ENCODE results near the gene PSMD13.
"Not testable (repeated sequence)": the region's sequence is repeated elsewhere in the genome, so short reads cannot be mapped to it uniquely, and the experiment has no call there.

The PSMD13 gene

DNA sequence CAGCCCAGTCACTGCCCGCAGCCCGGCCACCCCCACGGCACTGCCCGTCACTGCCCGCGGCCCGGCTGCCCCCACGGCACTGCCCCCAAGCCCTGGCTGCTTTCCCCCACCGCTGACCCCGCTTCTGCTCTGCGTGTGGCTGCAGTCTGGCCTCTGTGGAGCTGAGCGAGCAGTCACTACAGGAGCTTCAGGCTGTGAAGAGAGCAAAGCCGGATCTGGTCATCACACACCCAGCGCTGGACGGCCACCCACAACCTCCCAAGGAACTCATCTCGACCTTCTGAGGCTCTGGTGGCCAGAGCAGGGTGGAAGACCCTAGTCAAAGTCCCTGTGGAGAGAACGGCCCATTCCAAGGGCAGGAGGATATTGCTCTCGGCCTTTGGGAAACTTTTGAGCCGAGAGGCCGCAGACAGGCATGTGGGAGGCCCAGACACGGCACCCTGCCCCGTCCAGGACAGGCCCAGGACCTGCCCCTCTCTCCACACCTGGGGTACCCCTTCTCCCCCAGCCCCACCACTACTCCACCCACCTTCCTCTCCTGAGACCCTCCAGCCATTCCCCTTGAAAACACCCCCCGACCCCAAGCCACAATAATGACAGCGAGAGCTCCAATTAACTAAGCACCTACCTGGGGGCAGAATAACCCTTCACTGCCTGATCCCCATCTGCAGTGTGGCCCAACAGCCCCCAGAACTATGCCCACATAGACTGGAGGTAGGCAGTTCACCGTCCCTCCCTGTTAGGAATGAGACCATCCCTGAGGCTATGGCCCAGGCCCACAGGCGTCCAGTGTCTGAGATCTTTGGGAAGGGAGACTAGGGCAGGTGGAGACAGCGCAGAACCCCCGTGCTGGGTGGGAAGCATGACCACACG is 48.5 kb downstream of the PSMD13 start:
- TF ChIP-seq LEF1 (IDR thresholded peaks at IDR 0.05; ENCODE audit: borderline replicate concordance), result no peak
- no peak for TF ChIP-seq CTBP1 (IDR thresholded peaks at IDR 0.05; ENCODE audit: borderline replicate concordance)
- no peak for TF ChIP-seq NFRKB (IDR thresholded peaks at IDR 0.05)
- no peak for TF ChIP-seq FOXM1 (IDR thresholded peaks at IDR 0.05; ENCODE audit: borderline replicate concordance)
- ChIA-PET CTCF (no interaction called here), POLR2A (no interaction called here)
- DNase-seq (ENCODE audit: extremely low spot score), result no peak

DNA sequence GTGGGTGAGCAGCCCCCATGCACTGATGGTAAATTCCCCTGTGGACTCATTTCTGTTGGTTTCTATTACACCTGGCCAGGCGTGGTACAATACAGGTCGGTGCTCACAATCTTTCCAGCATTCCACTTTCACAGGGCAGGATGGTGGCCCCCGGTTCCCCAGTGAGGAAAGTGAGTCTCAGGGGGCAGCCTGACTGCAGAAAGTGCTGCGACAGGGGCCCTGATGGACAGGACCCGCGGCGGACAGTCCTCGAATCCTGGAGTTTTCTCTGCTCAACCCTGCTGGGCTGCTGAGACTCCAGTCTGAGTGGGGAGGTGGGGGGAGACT is 49.1 kb downstream of the PSMD13 start:
- TF ChIP-seq SUZ12 (IDR thresholded peaks at IDR 0.05), result no peak
- TF ChIP-seq FOXK2 (IDR thresholded peaks at IDR 0.05), result no peak
- no peak for TF ChIP-seq TARDBP (IDR thresholded peaks at IDR 0.05)
- TF ChIP-seq HDGF (IDR thresholded peaks at IDR 0.05; ENCODE audit: borderline replicate concordance), result no peak
- no peak for TF ChIP-seq ELF4 (IDR thresholded peaks at IDR 0.05)
- no peak for TF ChIP-seq NFRKB (IDR thresholded peaks at IDR 0.05)
- TF ChIP-seq, protein P1, sequence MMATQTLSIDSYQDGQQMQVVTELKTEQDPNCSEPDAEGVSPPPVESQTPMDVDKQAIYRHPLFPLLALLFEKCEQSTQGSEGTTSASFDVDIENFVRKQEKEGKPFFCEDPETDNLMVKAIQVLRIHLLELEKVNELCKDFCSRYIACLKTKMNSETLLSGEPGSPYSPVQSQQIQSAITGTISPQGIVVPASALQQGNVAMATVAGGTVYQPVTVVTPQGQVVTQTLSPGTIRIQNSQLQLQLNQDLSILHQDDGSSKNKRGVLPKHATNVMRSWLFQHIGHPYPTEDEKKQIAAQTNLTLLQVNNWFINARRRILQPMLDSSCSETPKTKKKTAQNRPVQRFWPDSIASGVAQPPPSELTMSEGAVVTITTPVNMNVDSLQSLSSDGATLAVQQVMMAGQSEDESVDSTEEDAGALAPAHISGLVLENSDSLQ (IDR thresholded peaks at IDR 0.05), result no peak
- no peak for TF ChIP-seq LEF1 (IDR thresholded peaks at IDR 0.05; ENCODE audit: borderline replicate concordance)
- no peak for TF ChIP-seq ZNF384 (IDR thresholded peaks at IDR 0.05)
- no peak for TF ChIP-seq ARNT (IDR thresholded peaks at IDR 0.05)
- TF ChIP-seq SP1 (IDR thresholded peaks at IDR 0.05), result no peak
- TF ChIP-seq L3MBTL2 (conservative IDR thresholded peaks at IDR 0.05), result no peak
- TF ChIP-seq FOXM1 (IDR thresholded peaks at IDR 0.05; ENCODE audit: borderline replicate concordance), result no peak
- no peak for TF ChIP-seq CTBP1 (IDR thresholded peaks at IDR 0.05; ENCODE audit: borderline replicate concordance)
- TF ChIP-seq FOXA1 (IDR thresholded peaks at IDR 0.05), result no peak
- TF ChIP-seq BHLHE40 (IDR thresholded peaks at IDR 0.05; ENCODE audit: borderline replicate concordance), result no peak
- ChIA-PET CTCF (no interaction called here), POLR2A (interaction anchor here (0.6 kb wide), 1 partner anchor 70 kb away, joined by 3 read pairs; no protein-coding TSS in a partner anchor)
- no peak for DNase-seq (ENCODE audit: extremely low spot score)

DNA sequence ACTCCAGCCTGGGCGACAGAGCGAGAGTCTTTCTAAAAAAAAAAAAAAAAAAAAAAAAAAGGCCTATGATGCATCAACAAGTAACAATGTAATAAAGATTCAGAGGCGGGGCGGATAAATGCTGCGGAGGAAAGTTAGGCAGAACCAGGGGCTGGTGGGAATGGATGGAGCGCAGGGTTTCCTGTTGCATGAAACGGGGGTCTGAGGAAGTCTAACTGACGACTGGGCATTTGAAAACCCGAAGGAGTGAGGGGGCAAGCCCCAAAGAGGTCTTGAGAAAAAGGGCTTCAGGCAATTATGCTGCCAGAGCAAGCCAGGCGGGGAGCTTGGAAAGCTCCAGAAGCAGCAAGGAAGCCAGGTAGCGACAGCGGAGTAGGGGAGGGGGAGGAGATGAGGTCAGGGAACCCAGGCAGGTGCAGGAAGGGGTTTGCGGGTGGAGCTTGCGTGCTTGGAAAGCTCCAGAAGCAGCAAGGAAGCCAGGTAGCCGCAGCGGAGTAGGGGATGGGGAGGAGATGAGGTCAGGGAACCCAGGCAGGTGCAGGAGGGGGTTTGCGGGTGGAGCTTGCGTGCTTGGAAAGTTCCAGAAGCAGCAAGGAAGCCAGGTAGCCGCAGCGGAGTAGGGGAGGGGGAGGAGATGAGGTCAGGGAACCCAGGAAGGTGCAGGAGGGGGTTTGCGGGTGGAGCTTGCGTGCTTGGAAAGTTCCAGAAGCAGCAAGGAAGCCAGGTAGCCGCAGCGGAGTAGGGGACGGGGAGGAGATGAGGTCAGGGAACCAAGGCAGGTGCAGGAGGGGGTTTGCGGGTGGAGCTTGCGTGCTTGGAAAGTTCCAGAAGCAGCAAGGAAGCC is 50.4 kb downstream of the PSMD13 start:
- CTCF ChIA-PET; DNase-seq (ENCODE audit: extremely low spot score): not testable (repeated sequence)
- POLR2A ChIA-PET, result interaction anchor here (0.7 kb wide), 1 partner anchor 172 kb away, joined by 3 read pairs; no protein-coding TSS in a partner anchor

DNA sequence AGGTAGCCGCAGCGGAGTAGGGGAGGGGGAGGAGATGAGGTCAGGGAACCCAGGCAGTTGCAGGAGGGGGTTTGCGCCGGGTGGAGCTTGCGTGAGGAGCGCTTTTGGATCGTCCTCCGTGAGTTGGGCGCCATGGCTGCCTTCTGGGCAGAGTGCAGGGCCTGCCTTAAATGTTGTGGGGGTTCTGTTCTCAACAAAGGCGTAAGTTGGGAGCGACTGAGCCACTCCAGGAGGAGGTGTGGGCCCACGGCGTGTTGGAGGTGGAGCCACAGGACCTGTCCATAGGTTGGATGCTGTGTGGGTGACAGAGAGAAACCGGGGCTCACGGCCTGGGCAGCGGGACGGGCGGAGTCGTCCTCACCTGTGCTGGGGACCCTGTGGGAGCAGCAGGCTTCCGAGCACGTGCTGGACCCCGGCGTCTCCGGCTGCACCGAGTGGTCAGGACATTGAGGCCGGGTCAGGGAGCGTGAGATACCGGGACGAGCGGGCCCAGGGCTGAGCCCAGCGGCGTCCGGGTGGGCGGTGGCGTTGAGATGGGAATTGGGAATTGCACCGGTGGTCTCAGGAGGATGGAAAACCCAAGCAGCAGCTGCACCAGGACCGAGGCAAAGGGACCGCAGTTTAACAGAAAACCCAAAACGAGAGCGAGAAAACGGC is 51.2 kb downstream of the PSMD13 start:
- DNase-seq (ENCODE audit: extremely low spot score), result no peak
- POLR2A ChIA-PET, result no interaction called here
- TF ChIP-seq HDGF (IDR thresholded peaks at IDR 0.05; ENCODE audit: borderline replicate concordance), result no peak
- TF ChIP-seq BHLHE40 (IDR thresholded peaks at IDR 0.05; ENCODE audit: borderline replicate concordance), result no peak
- TF ChIP-seq ELF4 (IDR thresholded peaks at IDR 0.05), result no peak
- TF ChIP-seq, protein P1 (IDR thresholded peaks at IDR 0.05), result no peak
- TF ChIP-seq SP1 (IDR thresholded peaks at IDR 0.05), result no peak
- CTCF ChIA-PET, result no interaction called here

DNA sequence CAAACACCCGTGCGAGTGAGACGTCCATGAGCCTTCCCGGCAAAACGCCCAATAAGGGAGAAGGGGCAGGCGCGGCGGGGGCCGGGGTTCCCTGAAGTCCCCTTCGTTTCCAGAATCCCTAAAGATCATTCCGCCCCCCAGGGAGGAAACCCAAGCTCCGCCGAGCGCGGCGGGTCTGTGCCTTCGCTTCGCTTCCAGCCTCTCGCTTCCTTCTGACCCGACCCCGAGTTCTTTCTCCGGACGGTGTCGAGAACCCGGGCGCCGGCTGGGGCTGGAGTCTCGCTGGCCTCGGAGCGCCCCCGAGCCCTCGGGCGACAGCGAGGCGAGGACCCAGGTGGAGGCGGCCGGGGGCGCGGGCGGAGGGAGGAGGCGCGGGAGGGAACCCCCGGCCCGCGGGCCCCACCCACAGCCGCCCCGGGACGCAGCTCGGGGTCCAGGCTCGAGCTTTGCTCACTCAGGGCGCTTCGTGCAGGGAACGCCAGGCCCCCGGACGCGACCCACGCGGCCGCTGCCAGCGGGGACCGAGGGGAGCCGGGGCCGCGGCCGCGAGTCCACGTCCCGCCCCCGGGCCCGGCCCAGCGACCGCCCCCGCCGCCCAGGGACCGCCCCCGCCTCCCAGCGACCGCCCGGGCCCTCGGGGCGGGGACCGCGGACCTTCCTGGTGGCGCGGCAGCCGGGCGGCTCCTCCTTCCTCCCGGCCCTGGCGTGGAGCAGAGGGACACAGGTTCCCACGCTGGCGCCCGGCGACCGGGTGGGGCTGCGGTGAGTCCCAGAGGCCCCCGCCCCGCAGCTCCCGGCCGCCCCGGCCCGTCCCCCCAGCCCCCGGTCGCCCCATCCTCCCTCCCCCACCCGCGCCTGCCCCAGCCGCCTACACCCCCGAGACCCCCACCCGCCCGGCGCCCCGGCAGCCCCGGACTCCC is 52.0 kb downstream of the PSMD13 start, which contains the start of gene PGGHG:
Gene PGGHG, plus strand, starts transcription at position 649 of the 920 bp plus-strand sequence. CDS start 691 bp downstream, outside the sequence.
- ChIA-PET CTCF (no interaction called here), POLR2A (no interaction called here)
- TF ChIP-seq FOXK2 (IDR thresholded peaks at IDR 0.05) (no peak), TARDBP (IDR thresholded peaks at IDR 0.05) (no peak), L3MBTL2 (conservative IDR thresholded peaks at IDR 0.05) (no peak)
- peak; percentile 88 for DNase-seq (ENCODE audit: extremely low spot score)

DNA sequence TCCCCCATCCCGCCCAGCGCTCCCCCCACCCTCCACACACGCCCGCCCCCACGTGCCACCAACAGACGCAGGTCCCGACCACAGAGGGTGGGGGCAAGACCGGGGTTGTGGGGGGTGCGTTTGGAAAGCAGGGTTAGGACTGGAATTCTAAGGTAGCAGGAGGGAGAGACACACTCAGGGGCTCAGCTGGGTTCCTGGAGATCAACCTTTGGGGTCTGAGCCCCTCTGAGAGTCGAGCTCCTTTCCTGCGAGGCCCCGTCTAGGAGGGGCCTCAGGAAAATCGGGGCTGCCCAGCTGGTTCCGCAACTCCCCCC is 52.6 kb downstream of the PSMD13 start:
- CTCF ChIA-PET, result no interaction called here
- POLR2A ChIA-PET, result no interaction called here
- TF ChIP-seq SP1 (IDR thresholded peaks at IDR 0.05) (no peak), ELF4 (IDR thresholded peaks at IDR 0.05) (no peak), L3MBTL2 (conservative IDR thresholded peaks at IDR 0.05) (no peak), SUZ12 (IDR thresholded peaks at IDR 0.05) (no peak)
- DNase-seq (ENCODE audit: extremely low spot score), result no peak

Measured in HEK293T (cell line).